K562 (cell line): ENCODE measurements around the gene NOL4L. TPM values are rescaled to one million over a fixed set of nuclear protein-coding genes. Genes with fewer than 3 reads are reported as not detected.

Experiments
- BCL6 ChIP-seq: fragments of 250-450 bp; sonication (Bioruptor Pico); IDR thresholded peaks from 2 replicates; pipeline ENCODE4 v1.4.0; 2020
- CEBPB ChIP-seq: fragments of 450-650 bp; IDR thresholded peaks from 2 replicates; pipeline ENCODE4 v1.6.1; 2016; ENCODE audit warnings: missing genetic modification characterization, missing compliant biosample characterization
- DDX20 ChIP-seq: fragments of 450-650 bp; IDR thresholded peaks from 2 replicates; pipeline ENCODE4 v1.6.1; 2016; ENCODE audit warnings: missing genetic modification characterization, low read depth, mild to moderate bottlenecking, missing compliant biosample characterization, moderate library complexity
- DPF2 ChIP-seq: fragments of 450-650 bp; IDR thresholded peaks from 2 replicates; pipeline ENCODE4 v1.6.1; 2016
- ETV6 ChIP-seq, 3 experiments: fragments of 150-350 bp in 1 of 3; sonication (generic) in 1 of 3; formaldehyde crosslinking in 1 of 3; IDR thresholded peaks; 2 replicates each; pipeline versions ENCODE4 v1.6.1 to v1.8.0; 2014 to 2022; ENCODE audit warnings: borderline replicate concordance in 2 of 3, low read depth in 2 of 3, antibody characterized with exemption in 1 of 3, low read length in 1 of 3, mild to moderate bottlenecking in 1 of 3, missing genetic modification reagents in 1 of 3
- KHSRP ChIP-seq: fragments of 450-650 bp; IDR thresholded peaks from 2 replicates; pipeline ENCODE4 v1.6.1; 2017
- MAZ ChIP-seq, 2 experiments: fragments of 450-650 bp in 1 of 2; sonication (generic) in 1 of 2; formaldehyde crosslinking; IDR thresholded peaks in 1 of 2; conservative IDR thresholded peaks in 1 of 2; 2 replicates each; pipeline versions ENCODE4 v1.4.0 to v1.5.0; 2020; ENCODE audit warnings: mild to moderate bottlenecking in 1 of 2, missing genetic modification reagents in 1 of 2
- MLX ChIP-seq, 2 experiments: fragments of 450-650 bp in 1 of 2; sonication (generic) in 1 of 2; formaldehyde crosslinking; conservative IDR thresholded peaks; 2 replicates each; pipeline versions ENCODE4 v1.4.0 to v1.8.1; 2020 to 2022; ENCODE audit warnings: mild to moderate bottlenecking in 1 of 2, missing genetic modification reagents in 1 of 2
- NR2F6 ChIP-seq: fragments of 450-650 bp; formaldehyde crosslinking; IDR thresholded peaks from 2 replicates; pipeline ENCODE4 v1.4.0; 2020; ENCODE audit warnings: mild to moderate bottlenecking
- RAD51 ChIP-seq: fragments of 450-650 bp; IDR thresholded peaks from 2 replicates; pipeline ENCODE4 v1.7.1; 2016; ENCODE audit warnings: low read depth, mild to moderate bottlenecking, borderline replicate concordance
- RFX7 ChIP-seq: fragments of 250-450 bp; sonication (Bioruptor Pico); IDR thresholded peaks from 2 replicates; pipeline ENCODE4 v1.5.1; 2021; ENCODE audit warnings: mild to moderate bottlenecking
- SAP30 ChIP-seq: fragments of 200-600 bp; sonication (generic); IDR thresholded peaks from 2 replicates; pipeline ENCODE4 v1.6.1; 2012; ENCODE audit warnings: borderline replicate concordance, low read depth, mild to moderate bottlenecking, moderate library complexity, low read length, control low read depth, inconsistent platforms; ENCODE audit not compliant: insufficient read depth, poor library complexity, severe bottlenecking
- TAF9B ChIP-seq: fragments of 450-650 bp; IDR thresholded peaks from 2 replicates; pipeline ENCODE4 v1.6.1; 2018; ENCODE audit warnings: mild to moderate bottlenecking; ENCODE audit not compliant: partially characterized antibody
- TOE1 ChIP-seq, 2 experiments: fragments of 450-650 bp in 1 of 2; sonication (generic) in 1 of 2; formaldehyde crosslinking in 1 of 2; IDR thresholded peaks; 2 replicates each; pipeline versions ENCODE4 v1.7.1 to v1.8.0; 2016 to 2022; ENCODE audit warnings: borderline replicate concordance in 2 of 2, mild to moderate bottlenecking in 2 of 2, antibody characterized with exemption in 1 of 2, inconsistent platforms in 1 of 2, low read depth in 1 of 2, missing genetic modification reagents in 1 of 2, moderate library complexity in 1 of 2
- ZBTB5 ChIP-seq: fragments of 450-650 bp; IDR thresholded peaks from 2 replicates; pipeline ENCODE4 v1.6.1; 2017; ENCODE audit warnings: antibody characterized with exemption
- ZBTB9 ChIP-seq: fragments of 450-650 bp; formaldehyde crosslinking; IDR thresholded peaks from 2 replicates; pipeline ENCODE4 v1.4.0; 2020; ENCODE audit warnings: mild to moderate bottlenecking, moderate library complexity
- ZNF224 ChIP-seq: sonication (generic); formaldehyde crosslinking; IDR thresholded peaks from 2 replicates; pipeline ENCODE4 v1.8.0; 2022; ENCODE audit warnings: mild to moderate bottlenecking, missing genetic modification reagents
- ZNF655 ChIP-seq: fragments of 250-450 bp; sonication (Bioruptor Pico); IDR thresholded peaks from 2 replicates; pipeline ENCODE4 v1.5.0; 2021
- ZNF766 ChIP-seq: fragments of 200-800 bp; sonication (Bioruptor generic); conservative IDR thresholded peaks from 2 replicates; pipeline ENCODE4 v1.6.1; 2016; ENCODE audit warnings: missing genetic modification characterization, missing compliant biosample characterization
- polyA plus RNA-seq, 8 experiments: library from polyadenylated mRNA; depleted of rRNA in 4 of 8; stranded (reverse) in 5 of 8; unstranded in 3 of 8; fragments of >200 nt; fragmentation: Nextera tagmentation in 2 of 8; fragmentation: Illumina TruSeq in 1 of 8; extraction: Ambion mirVana in 2 of 8; extraction: Trizol in 1 of 8; gene quantifications; 2 replicates each; pipeline versions ENCODE4 v1.2.1 to v1.2.3, GENCODE V29; 2011 to 2014; ENCODE audit warnings: inconsistent platforms in 1 of 8, missing spikeins in 1 of 8
- total RNA-seq, 7 experiments: library from RNA; depleted of rRNA in 6 of 7; stranded (reverse); fragments of >200 nt in 6 of 7; fragmentation: Illumina TruSeq in 2 of 7; extraction: Trizol in 2 of 7; gene quantifications; 2 replicates each; pipeline versions ENCODE4 v1.2.1 to v1.2.3, GENCODE V29; 2011 to 2021; ENCODE audit warnings: low replicate concordance in 1 of 7

The NOL4L gene
- total and polyA plus RNA-seq, 9 of the 15 experiments (the other 6 are each of a cell fraction or from before 2014, with no cell fraction given) = 5.1 to 36.2 (median 13.6) TPM

GRCh38 chr20:32632461-32633354 lies 47.6 kb upstream of the NOL4L start (continued):
- TF ChIP-seq TOE1 (IDR thresholded peaks at IDR 0.05; ENCODE audit: borderline replicate concordance) (no peak), TOE1 (CRISPR knock-in tag; IDR thresholded peaks at IDR 0.05; ENCODE audit: borderline replicate concordance, low read depth) (0 out of 2 replicates have a peak, but pooled peaks have one; percentile 45), TAF9B (peak; percentile 72), RFX7 (no peak), BCL6 (CRISPR knock-in tag) (no peak), SAP30 (no peak), MAZ (CRISPR knock-in tag; conservative IDR thresholded peaks at IDR 0.05 in 1 of 2, IDR thresholded peaks at IDR 0.05 in 1 of 2) (peak in 1 of 2 experiments; percentile 16; a peak in 1 of 4 replicates), DPF2 (peak; percentile 11; the same call in 1 of the 2 replicates), NR2F6 (CRISPR knock-in tag) (0 out of 2 replicates have a peak, but pooled peaks have one; percentile 48), ZBTB9 (no peak), ZNF766 (CRISPR knock-in tag) (peak; percentile 93), DDX20 (tag) (no peak), MLX (CRISPR knock-in tag; conservative IDR thresholded peaks at IDR 0.05) (no peak), ZNF655 (CRISPR knock-in tag) (no peak), ZBTB5 (no peak), KHSRP (no peak), RAD51 (no peak), ETV6 (IDR thresholded peaks at IDR 0.05; ENCODE audit: borderline replicate concordance in 1 of 2, low read depth in 2 of 2, low read length in 1 of 2) (no peak), ETV6 (CRISPR knock-in tag; IDR thresholded peaks at IDR 0.05; ENCODE audit: borderline replicate concordance) (no peak), CEBPB (tag) (no peak), ZNF224 (CRISPR knock-in tag) (no peak)
